ENCODE results near the gene UNCX. TPM values are rescaled to one million over a fixed set of nuclear protein-coding genes. Genes with fewer than 3 reads are reported as not detected.

UNCX gene
- total and polyA plus RNA-seq, 2 of the 8 experiments (the other 6 are each of a cell fraction or from before 2014, with no cell fraction given): not detected

DNA sequence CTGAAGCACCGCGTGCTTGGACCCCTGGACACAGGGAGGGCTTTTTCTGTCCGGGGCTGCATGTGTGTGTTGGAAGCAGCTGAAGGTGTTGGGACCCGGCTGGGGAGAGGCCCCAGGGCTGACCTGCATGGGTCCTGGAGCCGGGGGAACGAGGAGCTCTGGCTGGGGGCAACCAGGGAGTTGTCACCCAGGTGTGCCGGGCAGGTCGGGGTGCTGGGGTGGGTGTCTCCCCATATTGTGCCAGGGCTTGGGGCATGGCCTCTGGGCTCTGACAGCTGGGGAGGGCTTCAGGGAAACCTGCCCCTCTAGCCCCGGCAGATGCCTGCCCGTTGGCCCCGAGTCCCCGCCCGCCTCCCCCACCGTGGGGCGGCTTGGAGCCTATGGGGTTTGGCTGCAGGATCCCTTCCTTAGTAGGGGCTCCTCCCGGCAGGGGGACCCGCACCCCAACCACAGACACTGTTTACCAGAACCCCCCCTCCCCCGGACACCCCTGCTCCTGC, 42.3 kb downstream of the UNCX start:
- no peak overlapping the region for H3K23ac ChIP-seq (ENCODE audit: insufficient read length)
- no peaks in the 10 kb centered on the region for H3K79me2 ChIP-seq (ENCODE audit: control insufficient read depth in 1 of 2, insufficient read depth in 2 of 2, low read length in 2 of 2)
- WGBS, 2 experiments (ENCODE audit: extremely low coverage in 1 of 2, insufficient coverage in 1 of 2, insufficient read length in 1 of 2, insufficient replicate concordance in 2 of 2, low coverage in 1 of 2, low lambda C conversion rate in 2 of 2, missing lambda C conversion rate in 1 of 2): 92% methylated on average over 16 of the region's 18 CpGs; no CpG with 5 or more reads in 1 of the 2 experiments
- H3K56ac ChIP-seq (replicated peaks; ENCODE audit: insufficient read length, low read depth, low read length): no peak overlapping the region
- FAIRE-seq (no peak), DNase-seq (ENCODE audit: low read depth in 1 of 2, low spot score in 2 of 2) (no peak)
- no peak overlapping the region for H3K4me2 ChIP-seq (ENCODE audit: insufficient read depth in 1 of 2, low read depth in 2 of 2, low read length in 2 of 2)
- H3K27me3 ChIP-seq (replicated peaks in 1 of 4; ENCODE audit: control insufficient read depth in 3 of 4, extremely low read depth in 1 of 4, insufficient read depth in 3 of 4, low read length in 3 of 4): no peaks in the 10 kb centered on the region
- no peaks in the 10 kb centered on the region for H3K4me1 ChIP-seq (replicated peaks in 1 of 4; ENCODE audit: control insufficient read depth in 3 of 4, insufficient read depth in 4 of 4, low read length in 3 of 4)
- H3K36me3 ChIP-seq (ENCODE audit: control insufficient read depth in 2 of 4, insufficient read depth in 4 of 4, low read length in 3 of 4): no peaks in the 10 kb centered on the region
- H4K5ac ChIP-seq (ENCODE audit: insufficient read length, low read depth, low read length): no peak overlapping the region
- no peak overlapping the region for H3K18ac ChIP-seq (ENCODE audit: extremely low read depth, low read length)
- H3K9ac ChIP-seq (replicated peaks in 1 of 4; ENCODE audit: extremely low read depth in 1 of 4, low read depth in 3 of 4, low read length in 3 of 4): no peak overlapping the region
- no peak overlapping the region for H2BK15ac ChIP-seq (ENCODE audit: low read length)
- no peak overlapping the region for H3K14ac ChIP-seq (ENCODE audit: insufficient read length)
- no peak overlapping the region for H2AFZ ChIP-seq (ENCODE audit: low read length)
- H2BK20ac ChIP-seq (ENCODE audit: low read length): no peak overlapping the region
- peaks cover 2% of the 10 kb centered on the region; the same call in 1 of the 2 replicates for H3K23me2 ChIP-seq (ENCODE audit: low read depth, low read length)
- no peak overlapping the region for H2BK120ac ChIP-seq (replicated peaks; ENCODE audit: low read depth, low read length)
- H3K4me3 ChIP-seq (ENCODE audit: extremely low read depth in 1 of 4, insufficient read depth in 2 of 4, low read depth in 3 of 4, low read length in 4 of 4): no peak overlapping the region
- H3K4ac ChIP-seq (replicated peaks; ENCODE audit: insufficient read length, low read depth, low read length): no peak overlapping the region
- no peak overlapping the region for H3K27ac ChIP-seq (ENCODE audit: low read depth, low read length)
- H3K79me1 ChIP-seq (ENCODE audit: low read depth, low read length): no peaks in the 10 kb centered on the region
- H2AK5ac ChIP-seq (ENCODE audit: low read depth, low read length): no peak overlapping the region
- ChIA-PET CTCF (ENCODE audit: partially characterized antibody) (no interaction called here), POLR2A (ENCODE audit: partially characterized antibody) (no interaction called here)
- H2BK12ac ChIP-seq (ENCODE audit: low read depth, low read length): no peak overlapping the region
- peaks cover 3 to 6% of the 10 kb centered on the region in 2 experiments; a peak in 2 of 4 replicates for H3K9me3 ChIP-seq (ENCODE audit: insufficient read depth in 2 of 2, low read depth in 1 of 2, low read length in 1 of 2)
- no peaks in the 10 kb centered on the region for H4K20me1 ChIP-seq (replicated peaks in 1 of 2; ENCODE audit: control insufficient read depth in 1 of 2, insufficient read depth in 2 of 2, low read length in 2 of 2)
- no peak overlapping the region for H2BK5ac ChIP-seq (ENCODE audit: low read depth, low read length)
- no peak overlapping the region for H4K91ac ChIP-seq (replicated peaks; ENCODE audit: insufficient read length, low read length)
- H4K8ac ChIP-seq (ENCODE audit: extremely low read depth, insufficient read depth, low read length): no peak overlapping the region
- no peak for TF ChIP-seq FOSL1 (IDR thresholded peaks at IDR 0.05; ENCODE audit: insufficient read depth, low read depth, low read length)
- TF ChIP-seq, protein P1, sequence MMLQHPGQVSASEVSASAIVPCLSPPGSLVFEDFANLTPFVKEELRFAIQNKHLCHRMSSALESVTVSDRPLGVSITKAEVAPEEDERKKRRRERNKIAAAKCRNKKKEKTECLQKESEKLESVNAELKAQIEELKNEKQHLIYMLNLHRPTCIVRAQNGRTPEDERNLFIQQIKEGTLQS (IDR thresholded peaks at IDR 0.05; ENCODE audit: insufficient read depth, low read depth, low read length): no peak
- no peak for TF ChIP-seq CREB1 (IDR thresholded peaks at IDR 0.05)
- TF ChIP-seq, protein P2, sequence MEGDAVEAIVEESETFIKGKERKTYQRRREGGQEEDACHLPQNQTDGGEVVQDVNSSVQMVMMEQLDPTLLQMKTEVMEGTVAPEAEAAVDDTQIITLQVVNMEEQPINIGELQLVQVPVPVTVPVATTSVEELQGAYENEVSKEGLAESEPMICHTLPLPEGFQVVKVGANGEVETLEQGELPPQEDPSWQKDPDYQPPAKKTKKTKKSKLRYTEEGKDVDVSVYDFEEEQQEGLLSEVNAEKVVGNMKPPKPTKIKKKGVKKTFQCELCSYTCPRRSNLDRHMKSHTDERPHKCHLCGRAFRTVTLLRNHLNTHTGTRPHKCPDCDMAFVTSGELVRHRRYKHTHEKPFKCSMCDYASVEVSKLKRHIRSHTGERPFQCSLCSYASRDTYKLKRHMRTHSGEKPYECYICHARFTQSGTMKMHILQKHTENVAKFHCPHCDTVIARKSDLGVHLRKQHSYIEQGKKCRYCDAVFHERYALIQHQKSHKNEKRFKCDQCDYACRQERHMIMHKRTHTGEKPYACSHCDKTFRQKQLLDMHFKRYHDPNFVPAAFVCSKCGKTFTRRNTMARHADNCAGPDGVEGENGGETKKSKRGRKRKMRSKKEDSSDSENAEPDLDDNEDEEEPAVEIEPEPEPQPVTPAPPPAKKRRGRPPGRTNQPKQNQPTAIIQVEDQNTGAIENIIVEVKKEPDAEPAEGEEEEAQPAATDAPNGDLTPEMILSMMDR (IDR thresholded peaks at IDR 0.05; ENCODE audit: control extremely low read depth in 1 of 3, insufficient read depth in 1 of 3, low read depth in 1 of 3, low read length in 3 of 3): no peak
- TF ChIP-seq TAF1 (IDR thresholded peaks at IDR 0.05; ENCODE audit: low read depth, low read length): no peak
- TF ChIP-seq, protein P3, sequence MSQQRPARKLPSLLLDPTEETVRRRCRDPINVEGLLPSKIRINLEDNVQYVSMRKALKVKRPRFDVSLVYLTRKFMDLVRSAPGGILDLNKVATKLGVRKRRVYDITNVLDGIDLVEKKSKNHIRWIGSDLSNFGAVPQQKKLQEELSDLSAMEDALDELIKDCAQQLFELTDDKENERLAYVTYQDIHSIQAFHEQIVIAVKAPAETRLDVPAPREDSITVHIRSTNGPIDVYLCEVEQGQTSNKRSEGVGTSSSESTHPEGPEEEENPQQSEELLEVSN (IDR thresholded peaks at IDR 0.05): no peak
- no peak for TF ChIP-seq RBBP5 (IDR thresholded peaks at IDR 0.05; ENCODE audit: borderline replicate concordance, low read depth, low read length)
- no peak for TF ChIP-seq BRCA1 (IDR thresholded peaks at IDR 0.05; ENCODE audit: low read depth, low read length)
- TF ChIP-seq PHF8 (conservative IDR thresholded peaks at IDR 0.05; ENCODE audit: low read depth, low read length): no peak
- no peak for TF ChIP-seq SAP30 (IDR thresholded peaks at IDR 0.05; ENCODE audit: insufficient read depth, insufficient replicate concordance, low read length)
